ENCODE results near the gene PSMB4. TPM values are rescaled to one million over a fixed set of nuclear protein-coding genes. Genes with fewer than 3 reads are reported as not detected.
"Not testable (repeated sequence)": the region's sequence is repeated elsewhere in the genome, so short reads cannot be mapped to it uniquely, and the experiment has no call there.

The PSMB4 gene
- 350 and 396 TPM in 2 replicates for total RNA-seq

- peak; percentile 92 for DNase-seq (ENCODE audit: low read depth)
- Histone ChIP-seq H3K27me3 (ENCODE audit: control insufficient read depth, insufficient read depth, low read length) (no peaks in the 10 kb centered on the region), H3K4me3 (ENCODE audit: low read depth, low read length) (peak within 1 kb of the TSS; percentile 62), H3K36me3 (ENCODE audit: control insufficient read depth, insufficient read depth, low read length) (peaks cover 8% of the 10 kb centered on the region)
- peak; percentile 77 for FAIRE-seq
- TF ChIP-seq CTCF (IDR thresholded peaks at IDR 0.05; ENCODE audit: insufficient read depth, low read length, severe bottlenecking), result peak; percentile 47
Measured at GRCh38 chr1:151399324-151400171, at the start of gene PSMB4. TSS of gene PSMB4 (plus strand) at chr1:151399573. CDS start at chr1:151399588, 15 bp downstream.

- H3K36me3 ChIP-seq (ENCODE audit: control insufficient read depth, insufficient read depth, low read length); H3K4me3 ChIP-seq (ENCODE audit: low read depth, low read length); FAIRE-seq; H3K27me3 ChIP-seq (ENCODE audit: control insufficient read depth, insufficient read depth, low read length); DNase-seq (ENCODE audit: low read depth): not testable (repeated sequence)
Measured at GRCh38 chr1:151350323-151350722, 49.0 kb upstream of the PSMB4 start.

- no peak overlapping the region for H3K4me3 ChIP-seq (ENCODE audit: low read depth, low read length)
- DNase-seq (ENCODE audit: low read depth), result peak; percentile 35
- no peak for TF ChIP-seq CTCF (IDR thresholded peaks at IDR 0.05; ENCODE audit: insufficient read depth, low read length, severe bottlenecking)
- no peaks in the 10 kb centered on the region for H3K36me3 ChIP-seq (ENCODE audit: control insufficient read depth, insufficient read depth, low read length)
- FAIRE-seq, result no peak
- no peaks in the 10 kb centered on the region for H3K27me3 ChIP-seq (ENCODE audit: control insufficient read depth, insufficient read depth, low read length)
Measured at GRCh38 chr1:151352021-151352718, 47.2 kb upstream of the PSMB4 start.

- H3K27me3 ChIP-seq (ENCODE audit: control insufficient read depth, insufficient read depth, low read length), result no peaks in the 10 kb centered on the region
- H3K4me3 ChIP-seq (ENCODE audit: low read depth, low read length), result no peak overlapping the region
- TF ChIP-seq CTCF (IDR thresholded peaks at IDR 0.05; ENCODE audit: insufficient read depth, low read length, severe bottlenecking), result no peak
- no peak for DNase-seq (ENCODE audit: low read depth)
- no peak for FAIRE-seq
- H3K36me3 ChIP-seq (ENCODE audit: control insufficient read depth, insufficient read depth, low read length), result no peaks in the 10 kb centered on the region
Measured at GRCh38 chr1:151356696-151357095, 42.7 kb upstream of the PSMB4 start.

GRCh38 chr1:151361883-151362282 lies 37.5 kb upstream of the PSMB4 start:
- no peak for TF ChIP-seq CTCF (IDR thresholded peaks at IDR 0.05; ENCODE audit: insufficient read depth, low read length, severe bottlenecking)
- H3K27me3 ChIP-seq (ENCODE audit: control insufficient read depth, insufficient read depth, low read length), result peaks cover 4% of the 10 kb centered on the region
- peaks cover 2% of the 10 kb centered on the region for H3K36me3 ChIP-seq (ENCODE audit: control insufficient read depth, insufficient read depth, low read length)
- FAIRE-seq (no peak), DNase-seq (ENCODE audit: low read depth) (no peak)
- H3K4me3 ChIP-seq (ENCODE audit: low read depth, low read length), result no peak overlapping the region

Measured in bronchial epithelial cell (primary cell).